Stimulated activated memory B cell treated with anti-CD40 and anti-IgM and Interleukin-4, amounts not matched to agents 10 μg/mL and 1 μg/mL and 100 μg/mL, for 72 hours (primary cell): ENCODE measurements around the gene LY6G6C.

ENCODE experiments used
- ATAC-seq: fragments of 150-1000 bp; cut with Tn5 transposase; 2 replicates; pipeline ENCODE4 v1.10.0; 2021
- H3K27ac Mint-ChIP-seq: one replicate; pipeline ENCODE4 v1.8.0; 2022; ENCODE audit warnings: mild to moderate bottlenecking, mixed read lengths
- H3K27me3 Mint-ChIP-seq: one replicate; pipeline ENCODE4 v1.8.0; 2022; ENCODE audit warnings: mixed read lengths
- H3K36me3 Mint-ChIP-seq: one replicate; pipeline ENCODE4 v1.8.0; 2022; ENCODE audit warnings: mixed read lengths
- H3K4me1 Mint-ChIP-seq: one replicate; pipeline ENCODE4 v1.8.0; 2022; ENCODE audit warnings: mixed read lengths
- H3K4me3 Mint-ChIP-seq: one replicate; pipeline ENCODE4 v1.8.0; 2022; ENCODE audit warnings: mild to moderate bottlenecking, moderate library complexity, mixed read lengths
- H3K9me3 Mint-ChIP-seq: one replicate; pipeline ENCODE4 v1.8.0; 2022; ENCODE audit warnings: mixed read lengths

LY6G6C gene

GRCh38 chr6:31689249-31690110 is 32.1 kb downstream of the LY6G6C start:
- H3K27me3 Mint-ChIP-seq, result no peaks in the 10 kb centered on the region
- H3K4me3 Mint-ChIP-seq, result no peak overlapping the region
- no peaks in the 10 kb centered on the region for H3K9me3 Mint-ChIP-seq
- peaks cover 28% of the 10 kb centered on the region for H3K4me1 Mint-ChIP-seq
- peak overlapping the region; percentile 62 for H3K27ac Mint-ChIP-seq
- peaks cover 55% of the 10 kb centered on the region for H3K36me3 Mint-ChIP-seq
- ATAC-seq, result no peak

DNA sequence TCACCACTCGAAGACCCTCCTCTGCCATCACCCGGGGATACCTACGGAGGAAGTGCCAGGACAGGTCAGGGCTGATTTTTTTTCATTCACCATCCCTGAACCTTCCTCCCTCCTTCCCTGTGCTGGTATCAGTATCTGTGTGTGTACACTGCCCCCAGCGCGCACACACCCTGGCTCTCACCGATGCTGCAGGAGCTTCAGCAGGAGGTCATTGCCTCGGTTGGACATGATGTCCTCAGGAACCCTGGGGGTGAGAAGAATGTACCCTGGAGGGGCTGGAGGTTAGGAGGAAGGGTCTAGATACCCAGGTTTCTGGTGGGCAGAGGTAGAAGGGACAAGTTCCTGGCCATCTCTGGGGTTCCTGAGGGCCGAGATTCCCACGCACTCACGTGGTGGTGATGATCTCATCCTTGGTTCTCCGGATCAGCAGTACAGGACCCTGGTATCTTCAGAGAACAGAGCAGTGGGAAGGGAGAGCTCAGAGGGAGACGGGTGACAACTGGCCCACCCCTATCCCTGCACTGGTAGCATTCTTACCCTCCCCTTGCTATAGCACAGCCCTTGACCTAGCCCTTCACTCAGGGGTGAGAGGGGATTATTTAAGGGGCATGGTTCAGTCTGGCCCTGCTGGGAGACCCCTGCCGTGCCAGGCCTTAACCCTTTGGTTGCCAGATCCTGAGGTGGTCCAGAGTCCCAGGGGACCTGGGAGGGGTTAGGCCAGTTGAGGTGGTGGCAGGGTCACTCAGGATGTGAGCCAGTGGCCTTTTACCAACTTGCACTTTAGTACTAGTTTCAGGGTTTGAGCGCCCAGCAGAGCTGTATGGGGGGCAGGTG is 33.5 kb downstream of the LY6G6C start:
- no peaks in the 10 kb centered on the region for H3K27me3 Mint-ChIP-seq
- H3K27ac Mint-ChIP-seq, result no peak overlapping the region
- peaks cover 57% of the 10 kb centered on the region for H3K36me3 Mint-ChIP-seq
- H3K4me3 Mint-ChIP-seq, result no peak overlapping the region
- peaks cover 27% of the 10 kb centered on the region for H3K4me1 Mint-ChIP-seq
- no peak for ATAC-seq
- no peaks in the 10 kb centered on the region for H3K9me3 Mint-ChIP-seq

- peaks cover 23% of the 10 kb centered on the region for H3K4me1 Mint-ChIP-seq
- ATAC-seq, result no peak
- H3K4me3 Mint-ChIP-seq, result no peak overlapping the region
- no peaks in the 10 kb centered on the region for H3K9me3 Mint-ChIP-seq
- no peaks in the 10 kb centered on the region for H3K27me3 Mint-ChIP-seq
- H3K36me3 Mint-ChIP-seq, result peaks cover 53% of the 10 kb centered on the region
- H3K27ac Mint-ChIP-seq, result no peak overlapping the region
These were observed 34.2 kb downstream of the LY6G6C start for GRCh38 chr6:31687321-31687720.

- peaks cover 27% of the 10 kb centered on the region for H3K4me1 Mint-ChIP-seq
- no peak for ATAC-seq
These were observed 35.1 kb downstream of the LY6G6C start for GRCh38 chr6:31686483-31686882.

DNA sequence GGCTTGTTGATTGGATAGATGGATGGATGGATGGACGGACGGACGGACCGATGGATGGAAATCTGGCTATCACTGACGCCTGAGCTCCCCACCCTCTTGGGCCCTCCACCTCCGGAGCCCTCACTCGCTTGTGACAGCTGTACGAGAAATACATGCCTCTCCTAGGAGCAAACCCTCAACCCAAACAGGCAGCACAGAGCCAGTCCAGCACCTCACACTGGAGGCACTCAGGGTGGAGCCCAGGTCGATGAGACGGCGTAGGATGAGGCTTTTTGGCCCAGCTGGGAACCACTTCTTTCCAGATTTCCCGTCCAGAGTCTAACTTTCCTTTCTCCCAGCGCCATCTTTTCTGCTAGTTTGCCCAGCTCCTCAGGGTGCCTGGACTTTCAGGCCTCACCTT is 38.0 kb downstream of the LY6G6C start:
- Mint-ChIP-seq H3K27ac (peak overlapping the region; percentile 22), H3K9me3 (no peaks in the 10 kb centered on the region), H3K36me3 (peaks cover 24% of the 10 kb centered on the region), H3K4me1 (peaks cover 18% of the 10 kb centered on the region), H3K27me3 (no peaks in the 10 kb centered on the region), H3K4me3 (no peak overlapping the region)
- no peak for ATAC-seq

More at GRCh38 chr6:31686483-31686882, 35.1 kb downstream of the LY6G6C start:
- Mint-ChIP-seq H3K4me3 (no peak overlapping the region), H3K9me3 (no peaks in the 10 kb centered on the region), H3K27me3 (no peaks in the 10 kb centered on the region), H3K36me3 (peaks cover 48% of the 10 kb centered on the region), H3K27ac (no peak overlapping the region)

GRCh38 chr6:31681135-31681671 is 40.3 kb downstream of the LY6G6C start:
- peaks cover 9% of the 10 kb centered on the region for H3K36me3 Mint-ChIP-seq
- no peaks in the 10 kb centered on the region for H3K9me3 Mint-ChIP-seq
- no peaks in the 10 kb centered on the region for H3K27me3 Mint-ChIP-seq
- H3K4me3 Mint-ChIP-seq, result peak overlapping the region; percentile 77
- ATAC-seq, result peak; percentile 58
- peak overlapping the region; percentile 47 for H3K27ac Mint-ChIP-seq
- peaks cover 35% of the 10 kb centered on the region for H3K4me1 Mint-ChIP-seq

DNA sequence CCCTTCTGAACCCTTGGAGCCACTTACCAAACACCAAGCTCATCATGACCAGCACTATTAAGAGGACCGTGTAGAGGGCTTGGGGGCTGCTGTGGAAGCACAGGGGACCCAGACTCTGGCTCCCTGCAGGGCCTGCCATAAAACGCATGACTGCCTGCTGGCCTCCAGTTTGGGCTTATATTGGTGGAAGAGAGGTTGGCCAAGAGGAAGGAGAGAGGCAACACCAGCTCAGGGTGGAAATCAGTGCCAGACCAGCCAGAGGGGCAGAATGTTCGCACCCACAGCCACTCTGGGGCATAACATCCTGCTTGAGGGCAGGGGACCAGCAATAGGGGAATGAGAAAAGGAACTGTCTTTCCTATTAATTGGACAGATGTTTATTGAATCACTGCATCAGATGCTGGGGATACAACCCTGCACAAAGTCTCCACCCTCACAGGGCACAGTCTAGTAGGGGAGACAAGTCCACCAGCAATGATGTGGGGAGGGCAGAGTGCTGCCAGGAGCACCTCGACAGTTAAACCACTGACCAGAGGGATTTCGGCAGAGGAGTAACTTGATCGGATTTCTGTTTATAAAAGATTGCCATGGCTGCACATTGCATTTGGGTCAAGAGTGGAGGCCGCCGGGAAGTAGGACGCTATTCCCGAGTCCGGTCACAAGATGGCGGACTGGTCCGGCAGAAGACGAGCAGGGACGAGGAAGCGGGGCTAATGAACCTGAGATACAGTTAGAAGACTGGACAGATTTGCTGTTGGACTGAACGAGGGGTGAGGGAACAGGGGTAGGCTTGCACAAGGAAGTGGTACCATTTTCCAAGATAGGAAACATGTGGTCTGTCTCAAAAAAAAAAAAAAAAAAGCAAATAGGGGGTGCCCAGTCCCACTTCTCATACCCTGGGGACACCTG is 41.1 kb downstream of the LY6G6C start, which contains the start of gene LY6G5C:
Gene LY6G5C, minus strand, starts transcription at position 842 of the 909 bp plus-strand sequence. Its CDS starts 694 bp downstream, at position 148.
- H3K4me3 Mint-ChIP-seq, result peak within 1 kb of the TSS; percentile 77
- peak; percentile 78 for ATAC-seq

GRCh38 chr6:31677955-31678354 is 43.6 kb downstream of the LY6G6C start:
- Mint-ChIP-seq H3K27me3 (no peaks in the 10 kb centered on the region), H3K27ac (peak overlapping the region; percentile 6)

More for the DNA sequence above, 41.1 kb downstream of the LY6G6C start, which contains the start of gene LY6G5C:
- Mint-ChIP-seq H3K9me3 (no peaks in the 10 kb centered on the region), H3K4me1 (peaks cover 37% of the 10 kb centered on the region), H3K27ac (peak within 1 kb of the TSS; percentile 47), H3K27me3 (no peaks in the 10 kb centered on the region), H3K36me3 (peaks cover 7% of the 10 kb centered on the region)

DNA sequence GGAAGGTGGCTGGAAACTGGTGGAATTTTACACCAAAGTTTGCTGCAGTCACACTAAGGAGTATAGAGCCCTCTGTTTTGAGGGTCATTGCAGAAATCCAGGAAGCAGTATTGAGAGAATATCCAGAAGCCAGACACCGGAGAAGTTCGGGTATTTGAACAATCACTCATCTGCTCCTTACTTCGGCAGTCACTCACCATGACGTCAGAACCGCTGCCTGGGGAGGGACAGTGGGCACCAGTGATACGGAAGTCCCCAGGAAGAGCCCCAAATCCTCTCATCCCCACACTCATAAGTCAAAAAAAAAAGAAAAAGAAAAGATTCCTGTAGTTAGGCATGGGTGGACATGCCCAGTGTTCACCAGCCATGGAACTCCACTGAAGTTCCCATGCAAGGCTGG is 44.6 kb downstream of the LY6G6C start:
- peaks cover 16% of the 10 kb centered on the region for H3K36me3 Mint-ChIP-seq
- no peak overlapping the region for H3K4me3 Mint-ChIP-seq
- ATAC-seq, result no peak
- H3K9me3 Mint-ChIP-seq, result no peaks in the 10 kb centered on the region
- peak overlapping the region; percentile 67 for H3K27ac Mint-ChIP-seq
- H3K4me1 Mint-ChIP-seq, result peaks cover 37% of the 10 kb centered on the region
- no peaks in the 10 kb centered on the region for H3K27me3 Mint-ChIP-seq

More at GRCh38 chr6:31677955-31678354, 43.6 kb downstream of the LY6G6C start:
- ATAC-seq, result no peak
- Mint-ChIP-seq H3K4me3 (no peak overlapping the region), H3K9me3 (no peaks in the 10 kb centered on the region), H3K36me3 (peaks cover 6% of the 10 kb centered on the region), H3K4me1 (peaks cover 37% of the 10 kb centered on the region)

DNA sequence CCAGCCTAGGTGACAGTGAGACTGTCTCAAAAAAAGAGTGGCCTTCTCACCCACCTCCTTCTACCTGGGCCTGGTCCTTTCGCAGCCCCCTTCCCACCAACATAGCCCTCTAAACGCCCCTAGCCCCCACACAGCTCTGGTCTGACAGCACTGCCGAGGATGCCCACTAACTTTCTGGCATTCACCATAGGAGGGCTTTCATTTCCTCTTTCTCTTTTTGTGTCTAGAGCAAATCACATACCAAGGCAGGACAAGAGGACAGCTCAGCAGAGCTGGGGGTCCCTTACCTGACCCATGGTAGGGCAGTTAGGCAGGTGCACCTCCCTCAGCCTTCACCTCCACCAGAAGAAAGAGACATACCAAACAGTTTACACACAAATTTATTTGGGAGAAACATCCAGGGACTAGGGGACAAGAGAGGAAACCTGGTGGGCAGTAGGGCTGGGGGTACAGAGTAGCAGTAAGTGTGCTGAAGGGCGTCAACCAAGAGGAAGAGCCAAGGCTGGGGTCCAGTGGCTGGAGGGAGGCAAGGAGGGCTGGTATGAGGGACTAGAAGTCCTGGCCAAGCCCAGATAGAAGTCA is 45.1 kb downstream of the LY6G6C start:
- Mint-ChIP-seq H3K27me3 (no peaks in the 10 kb centered on the region), H3K9me3 (no peaks in the 10 kb centered on the region), H3K27ac (peak overlapping the region; percentile 67), H3K36me3 (peaks cover 19% of the 10 kb centered on the region), H3K4me1 (peaks cover 33% of the 10 kb centered on the region), H3K4me3 (no peak overlapping the region)
- ATAC-seq, result peak; percentile 50

DNA sequence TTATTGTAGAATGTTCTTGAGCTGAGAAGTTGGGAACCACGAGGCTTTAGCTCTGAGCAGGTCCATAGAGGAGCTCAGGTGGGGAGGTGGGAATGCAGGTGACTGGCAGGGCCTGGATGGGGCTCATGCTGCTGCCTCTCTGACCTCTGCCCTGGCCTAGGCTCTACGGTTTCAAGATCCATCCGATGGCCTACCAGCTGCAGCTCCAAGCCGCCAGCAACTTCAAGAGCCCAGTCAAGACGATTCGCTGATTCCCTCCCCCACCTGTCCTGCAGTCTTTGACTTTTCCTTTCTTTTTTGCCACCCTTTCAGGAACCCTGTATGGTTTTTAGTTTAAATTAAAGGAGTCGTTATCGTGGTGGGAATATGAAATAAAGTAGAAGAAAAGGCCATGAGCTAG is 51.9 kb downstream of the LY6G6C start, which contains the start of gene LY6G5B:
Gene LY6G5B, plus strand, starts transcription at position 301 of the 400 bp plus-strand sequence. CDS start 975 bp downstream, outside the sequence.
- H3K4me1 Mint-ChIP-seq, result peaks cover 28% of the 10 kb centered on the region
- H3K27ac Mint-ChIP-seq, result no peak within 1 kb of the TSS
- H3K36me3 Mint-ChIP-seq, result peaks cover 58% of the 10 kb centered on the region
- H3K9me3 Mint-ChIP-seq, result no peaks in the 10 kb centered on the region
- H3K4me3 Mint-ChIP-seq, result no peak within 1 kb of the TSS
- no peaks in the 10 kb centered on the region for H3K27me3 Mint-ChIP-seq
- no peak for ATAC-seq
